ENCODE data around the gene MET. TPM values are rescaled to one million over a fixed set of nuclear protein-coding genes. Genes with fewer than 3 reads are reported as not detected.

MET gene
- polyA plus RNA-seq, 2 of the 4 experiments (the other 2 are of a cell fraction): 72.3 to 165 TPM

DNA sequence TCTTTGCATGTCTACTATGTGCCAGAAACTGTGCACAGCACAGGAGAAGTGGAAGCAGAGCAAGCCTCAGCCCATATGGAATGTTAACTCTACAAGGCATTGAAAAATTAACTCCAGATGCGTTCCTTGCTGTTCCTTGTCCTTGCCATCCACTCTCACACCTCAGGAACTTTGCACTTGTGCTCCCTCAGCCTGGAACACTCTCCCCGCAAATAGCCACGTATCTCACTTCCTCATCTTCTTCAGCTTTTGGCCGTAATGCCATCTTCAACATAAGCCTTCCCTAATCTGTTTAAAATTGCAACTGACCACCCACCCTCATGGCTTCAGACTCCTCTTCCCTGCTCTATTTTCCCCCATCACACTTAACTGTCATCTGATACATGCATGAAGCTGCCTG is 107.2 kb downstream of the MET start (continued):
- TF ChIP-seq, protein P1, sequence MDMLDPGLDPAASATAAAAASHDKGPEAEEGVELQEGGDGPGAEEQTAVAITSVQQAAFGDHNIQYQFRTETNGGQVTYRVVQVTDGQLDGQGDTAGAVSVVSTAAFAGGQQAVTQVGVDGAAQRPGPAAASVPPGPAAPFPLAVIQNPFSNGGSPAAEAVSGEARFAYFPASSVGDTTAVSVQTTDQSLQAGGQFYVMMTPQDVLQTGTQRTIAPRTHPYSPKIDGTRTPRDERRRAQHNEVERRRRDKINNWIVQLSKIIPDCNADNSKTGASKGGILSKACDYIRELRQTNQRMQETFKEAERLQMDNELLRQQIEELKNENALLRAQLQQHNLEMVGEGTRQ (IDR thresholded peaks at IDR 0.05): no peak
- TF ChIP-seq HEYL (CRISPR knock-in tag; IDR thresholded peaks at IDR 0.05) (no peak), POLR2A (IDR thresholded peaks at IDR 0.05; ENCODE audit: low read length) (no peak), KDM1A (IDR thresholded peaks at IDR 0.05; ENCODE audit: low read depth) (no peak), KDM5A (IDR thresholded peaks at IDR 0.05) (no peak), NPAS2 (CRISPR knock-in tag; IDR thresholded peaks at IDR 0.05; ENCODE audit: borderline replicate concordance) (no peak)

DNA sequence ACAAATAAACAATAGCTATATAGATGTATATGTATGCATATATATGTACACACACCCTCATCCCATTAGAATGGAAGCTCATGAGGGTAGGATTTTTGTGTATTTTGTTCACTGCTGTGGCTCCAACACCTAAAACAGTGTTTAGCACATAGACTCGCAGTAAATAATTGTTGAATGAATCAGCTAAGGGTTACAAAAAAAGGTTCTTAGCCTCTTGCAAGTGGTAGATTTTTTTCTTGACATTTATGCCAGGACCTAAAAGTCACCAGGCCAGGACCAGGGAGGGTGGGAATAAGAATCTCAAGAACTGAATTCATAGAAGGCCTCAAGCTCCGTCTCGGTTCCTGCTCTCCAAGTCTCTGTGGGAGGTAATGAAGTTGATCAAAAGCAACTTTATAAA is 107.9 kb downstream of the MET start:
- Histone ChIP-seq H3K9me3 (no peaks in the 10 kb centered on the region), H3K4me3 (no peak overlapping the region), H3K4me2 (peak overlapping the region; percentile 7; the same call in 1 of the 3 replicates), H3K4me1 (peaks cover 75% of the 10 kb centered on the region), H3K27ac (peak overlapping the region in 1 of 2 experiments; percentile 38; a peak in 3 of 6 replicates)
- ATAC-seq (no peak), DNase-seq (ENCODE audit: low read depth in 1 of 2, low spot score in 1 of 2) (no peak), FAIRE-seq (no peak)
- TF ChIP-seq, protein P2, sequence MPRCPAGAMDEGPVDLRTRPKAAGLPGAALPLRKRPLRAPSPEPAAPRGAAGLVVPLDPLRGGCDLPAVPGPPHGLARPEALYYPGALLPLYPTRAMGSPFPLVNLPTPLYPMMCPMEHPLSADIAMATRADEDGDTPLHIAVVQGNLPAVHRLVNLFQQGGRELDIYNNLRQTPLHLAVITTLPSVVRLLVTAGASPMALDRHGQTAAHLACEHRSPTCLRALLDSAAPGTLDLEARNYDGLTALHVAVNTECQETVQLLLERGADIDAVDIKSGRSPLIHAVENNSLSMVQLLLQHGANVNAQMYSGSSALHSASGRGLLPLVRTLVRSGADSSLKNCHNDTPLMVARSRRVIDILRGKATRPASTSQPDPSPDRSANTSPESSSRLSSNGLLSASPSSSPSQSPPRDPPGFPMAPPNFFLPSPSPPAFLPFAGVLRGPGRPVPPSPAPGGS (IDR thresholded peaks at IDR 0.05): no peak
- CTCF ChIA-PET: interaction anchor here (0.6 to 2.3 kb wide), 11 partner anchors 12 to 1421 kb away, joined by 3 to 9 read pairs (median 4); partner anchors contain the start of gene MET
- POLR2A ChIA-PET: no interaction called here
- 80% methylated on average over 3 of the region's 3 CpGs for WGBS (ENCODE audit: missing lambda C conversion rate)

DNA sequence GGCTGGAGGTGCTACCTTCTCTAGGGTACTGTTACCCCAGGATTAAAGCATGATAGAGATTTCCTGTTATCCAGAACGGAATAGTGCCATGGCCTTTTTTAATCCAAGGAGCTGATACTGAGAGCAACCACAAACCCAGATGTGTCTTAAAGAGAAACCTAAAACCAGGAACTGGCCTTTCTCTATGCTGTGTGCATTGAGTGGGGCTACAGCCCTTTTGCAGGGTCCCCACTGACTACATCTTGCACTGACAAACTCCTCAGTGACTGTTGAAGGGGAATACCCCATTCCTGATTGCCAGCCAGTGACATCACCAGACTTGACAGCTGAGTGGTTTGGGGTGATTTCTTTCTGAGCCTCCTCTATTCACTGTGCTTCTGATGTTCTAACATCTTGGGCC is 108.5 kb downstream of the MET start:
- ChIA-PET POLR2A (interaction anchor here (1.0 kb wide), 1 partner anchor 64 kb away, joined by 3 read pairs; no protein-coding TSS in a partner anchor), CTCF (interaction anchor here (0.7 to 2.1 kb wide), 9 partner anchors 9 to 188 kb away, joined by 3 to 9 read pairs (median 4); partner anchors contain the start of gene MET)
- no peak for ATAC-seq
- H3K4me1 ChIP-seq: peaks cover 69% of the 10 kb centered on the region
- TF ChIP-seq SMC3 (IDR thresholded peaks at IDR 0.05): no peak
- TF ChIP-seq, protein P3, sequence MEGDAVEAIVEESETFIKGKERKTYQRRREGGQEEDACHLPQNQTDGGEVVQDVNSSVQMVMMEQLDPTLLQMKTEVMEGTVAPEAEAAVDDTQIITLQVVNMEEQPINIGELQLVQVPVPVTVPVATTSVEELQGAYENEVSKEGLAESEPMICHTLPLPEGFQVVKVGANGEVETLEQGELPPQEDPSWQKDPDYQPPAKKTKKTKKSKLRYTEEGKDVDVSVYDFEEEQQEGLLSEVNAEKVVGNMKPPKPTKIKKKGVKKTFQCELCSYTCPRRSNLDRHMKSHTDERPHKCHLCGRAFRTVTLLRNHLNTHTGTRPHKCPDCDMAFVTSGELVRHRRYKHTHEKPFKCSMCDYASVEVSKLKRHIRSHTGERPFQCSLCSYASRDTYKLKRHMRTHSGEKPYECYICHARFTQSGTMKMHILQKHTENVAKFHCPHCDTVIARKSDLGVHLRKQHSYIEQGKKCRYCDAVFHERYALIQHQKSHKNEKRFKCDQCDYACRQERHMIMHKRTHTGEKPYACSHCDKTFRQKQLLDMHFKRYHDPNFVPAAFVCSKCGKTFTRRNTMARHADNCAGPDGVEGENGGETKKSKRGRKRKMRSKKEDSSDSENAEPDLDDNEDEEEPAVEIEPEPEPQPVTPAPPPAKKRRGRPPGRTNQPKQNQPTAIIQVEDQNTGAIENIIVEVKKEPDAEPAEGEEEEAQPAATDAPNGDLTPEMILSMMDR (IDR thresholded peaks at IDR 0.05): no peak
- TF ChIP-seq, protein P4, sequence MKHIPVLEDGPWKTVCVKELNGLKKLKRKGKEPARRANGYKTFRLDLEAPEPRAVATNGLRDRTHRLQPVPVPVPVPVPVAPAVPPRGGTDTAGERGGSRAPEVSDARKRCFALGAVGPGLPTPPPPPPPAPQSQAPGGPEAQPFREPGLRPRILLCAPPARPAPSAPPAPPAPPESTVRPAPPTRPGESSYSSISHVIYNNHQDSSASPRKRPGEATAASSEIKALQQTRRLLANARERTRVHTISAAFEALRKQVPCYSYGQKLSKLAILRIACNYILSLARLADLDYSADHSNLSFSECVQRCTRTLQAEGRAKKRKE (CRISPR knock-in tag; IDR thresholded peaks at IDR 0.05; ENCODE audit: low read depth): no peak
- TF ChIP-seq, protein P5, sequence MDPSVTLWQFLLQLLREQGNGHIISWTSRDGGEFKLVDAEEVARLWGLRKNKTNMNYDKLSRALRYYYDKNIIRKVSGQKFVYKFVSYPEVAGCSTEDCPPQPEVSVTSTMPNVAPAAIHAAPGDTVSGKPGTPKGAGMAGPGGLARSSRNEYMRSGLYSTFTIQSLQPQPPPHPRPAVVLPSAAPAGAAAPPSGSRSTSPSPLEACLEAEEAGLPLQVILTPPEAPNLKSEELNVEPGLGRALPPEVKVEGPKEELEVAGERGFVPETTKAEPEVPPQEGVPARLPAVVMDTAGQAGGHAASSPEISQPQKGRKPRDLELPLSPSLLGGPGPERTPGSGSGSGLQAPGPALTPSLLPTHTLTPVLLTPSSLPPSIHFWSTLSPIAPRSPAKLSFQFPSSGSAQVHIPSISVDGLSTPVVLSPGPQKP (IDR thresholded peaks at IDR 0.05; ENCODE audit: low read depth, low read length): no peak
- TF ChIP-seq HEYL (CRISPR knock-in tag; IDR thresholded peaks at IDR 0.05): no peak
- no peak for TF ChIP-seq NFE2L2 (conservative IDR thresholded peaks at IDR 0.05; ENCODE audit: low read length)
- TF ChIP-seq HOXA7 (CRISPR knock-in tag; IDR thresholded peaks at IDR 0.05): no peak
- TF ChIP-seq POLR2AphosphoS2 (conservative IDR thresholded peaks at IDR 0.05; ENCODE audit: low read length): no peak
- no peak for TF ChIP-seq MAFK (IDR thresholded peaks at IDR 0.05; ENCODE audit: partially characterized antibody)
- TF ChIP-seq SREBF2 (IDR thresholded peaks at IDR 0.05): no peak
- no peak for TF ChIP-seq FOXS1 (CRISPR knock-in tag; IDR thresholded peaks at IDR 0.05)
- TF ChIP-seq FOSL2 (IDR thresholded peaks at IDR 0.05): no peak
- TF ChIP-seq FOSL2 (CRISPR knock-in tag; IDR thresholded peaks at IDR 0.05): no peak
- TF ChIP-seq, protein P6, sequence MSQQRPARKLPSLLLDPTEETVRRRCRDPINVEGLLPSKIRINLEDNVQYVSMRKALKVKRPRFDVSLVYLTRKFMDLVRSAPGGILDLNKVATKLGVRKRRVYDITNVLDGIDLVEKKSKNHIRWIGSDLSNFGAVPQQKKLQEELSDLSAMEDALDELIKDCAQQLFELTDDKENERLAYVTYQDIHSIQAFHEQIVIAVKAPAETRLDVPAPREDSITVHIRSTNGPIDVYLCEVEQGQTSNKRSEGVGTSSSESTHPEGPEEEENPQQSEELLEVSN (IDR thresholded peaks at IDR 0.05; ENCODE audit: borderline replicate concordance, low read depth): no peak
- TF ChIP-seq HOXB13 (CRISPR knock-in tag; IDR thresholded peaks at IDR 0.05; ENCODE audit: low read depth): no peak
- TF ChIP-seq RARB (CRISPR knock-in tag; IDR thresholded peaks at IDR 0.05): no peak
- no peak for TF ChIP-seq RAD21 (conservative IDR thresholded peaks at IDR 0.05 in 1 of 2, IDR thresholded peaks at IDR 0.05 in 1 of 2)
- no peak for TF ChIP-seq RNF2 (IDR thresholded peaks at IDR 0.05; ENCODE audit: borderline replicate concordance, low read depth)
- TF ChIP-seq PHF8 (IDR thresholded peaks at IDR 0.05; ENCODE audit: borderline replicate concordance, low read depth): no peak
- no peak for TF ChIP-seq HOXB5 (CRISPR knock-in tag; IDR thresholded peaks at IDR 0.05)
- no peak for DNase-seq (ENCODE audit: low read depth in 1 of 2, low spot score in 1 of 2)
- no peak overlapping the region for H3K4me3 ChIP-seq
- no peaks in the 10 kb centered on the region for H3K9me3 ChIP-seq
- no peak overlapping the region; the same call in 2 of the 3 replicates for H3K4me2 ChIP-seq
- H3K27ac ChIP-seq: peak overlapping the region in 1 of 2 experiments; percentile 38; a peak in 3 of 6 replicates
- no peak for FAIRE-seq
- WGBS (ENCODE audit: missing lambda C conversion rate): 89% methylated on average over 1 of the region's 1 CpG

All from A549 (cell line).